NCI-H146 treated with DMSO at 0.1 percent for 48 hours (cell line): Measurements from ENCODE around the gene GRK5.
"Not testable (repeated sequence)": the region's sequence is repeated elsewhere in the genome, so short reads cannot be mapped to it uniquely, and the experiment has no call there.

ENCODE experiments used
- DNase-seq: peaks from one replicate; lab custom pipeline; 2025; ENCODE audit not compliant: unreplicated experiment; lab: John Stamatoyannopoulos, UW

The GRK5 gene

GRCh38 chr10:119451300-119451896, 244.0 kb downstream of the GRK5 start:
- no peak for DNase-seq

- DNase-seq: no peak
Measured at GRCh38 chr10:119452396-119452795, 245.0 kb downstream of the GRK5 start.

- no peak for DNase-seq
Measured at GRCh38 chr10:119453313-119453712, 245.9 kb downstream of the GRK5 start.

- no peak for DNase-seq
Measured at GRCh38 chr10:119454316-119454715, 246.9 kb downstream of the GRK5 start.

- no peak for DNase-seq
Measured at GRCh38 chr10:119454990-119455389, 247.6 kb downstream of the GRK5 start.

GRCh38 chr10:119455609-119456434, 248.5 kb downstream of the GRK5 start:
- DNase-seq: no peak

- no peak for DNase-seq
Measured at GRCh38 chr10:119456435-119456810, 249.1 kb downstream of the GRK5 start.

- DNase-seq: no peak
Measured at GRCh38 chr10:119457966-119458766, 250.8 kb downstream of the GRK5 start.

- DNase-seq: no peak
Measured at GRCh38 chr10:119459681-119460340, 252.4 kb downstream of the GRK5 start.

GRCh38 chr10:119460369-119461195, 253.2 kb downstream of the GRK5 start:
- no peak for DNase-seq

- no peak for DNase-seq
Measured at GRCh38 chr10:119461380-119461779, 254.0 kb downstream of the GRK5 start.

GRCh38 chr10:119461923-119462322, 254.6 kb downstream of the GRK5 start:
- DNase-seq: no peak

GRCh38 chr10:119462773-119463172, 255.4 kb downstream of the GRK5 start:
- no peak for DNase-seq

GRCh38 chr10:119463195-119463594, 255.8 kb downstream of the GRK5 start:
- not testable (repeated sequence) for DNase-seq

- DNase-seq: no peak
Measured at GRCh38 chr10:119465085-119465484, 257.7 kb downstream of the GRK5 start.

- no peak for DNase-seq
Measured at GRCh38 chr10:119466076-119466475, 258.7 kb downstream of the GRK5 start.

GRCh38 chr10:119466655-119467054, 259.3 kb downstream of the GRK5 start:
- no peak for DNase-seq

- DNase-seq: no peak
Measured at GRCh38 chr10:119468542-119469324, 261.4 kb downstream of the GRK5 start.

GRCh38 chr10:119469325-119469707, 261.9 kb downstream of the GRK5 start:
- DNase-seq: no peak

- DNase-seq: no peak
Measured at GRCh38 chr10:119469846-119470245, 262.5 kb downstream of the GRK5 start.
